HepG2 (cell line): ENCODE measurements around the gene ZSCAN23. TPM values are rescaled to one million over a fixed set of nuclear protein-coding genes. Genes with fewer than 3 reads are reported as not detected.

ENCODE experiments used
- ATAC-seq: fragments of 200-7000 bp; cut with Tn5 transposase; 3 replicates; pipeline ENCODE4 v1.9.1; 2020; ENCODE audit warnings: mild to moderate bottlenecking, moderate library complexity
- BruUV-seq: library from RNA; stranded (reverse); fragments of 400-500 nt; replicated peaks from 2 replicates; lab custom pipeline; 2021; lab: Mats Ljungman, UMichigan
- CTCF ChIA-PET: fragments of 300-600 bp; formaldehyde crosslinking; extraction: SDS; loops from one replicate; lab custom pipeline; 2021; ENCODE audit warnings: low total read pairs, inconsistent platforms, low intra/inter-chr PET ratio; lab: Yijun Ruan, JAX
- POLR2A ChIA-PET: fragments of 350-600 bp; sonication (Branson Sonifier 250); formaldehyde crosslinking; loops from one replicate; lab custom pipeline; 2020; ENCODE audit warnings: antibody characterized with exemption, inconsistent platforms; lab: Yijun Ruan, JAX
- DNase-seq: peaks from one replicate; pipeline ENCODE4 v3.0.0-alpha.2; 2015; ENCODE audit warnings: low spot score
- FAIRE-seq: peaks from 3 replicates; lab custom pipeline; 2011; peaks lifted over from hg19 to GRCh38; lab: Jason Lieb, UNC
- H2AFZ ChIP-seq: one replicate; pipeline ENCODE4 v1.6.1; 2011; ENCODE audit warnings: low read length, inconsistent platforms
- H3K27ac ChIP-seq: fragments of 300-600 bp; 3 replicates; pipeline ENCODE4 v1.8.0; 2011; ENCODE audit warnings: mixed run types, mild to moderate bottlenecking, mixed read lengths, low read length, inconsistent platforms; ENCODE audit not compliant: insufficient read depth; ENCODE audit errors: extremely low read length
- H3K27me3 ChIP-seq, 2 experiments: fragments of 200-600 bp in 1 of 2; 2 replicates in 1 of 2; 3 replicates in 1 of 2; pipeline versions ENCODE4 v1.6.0 to v1.8.0; 2011; ENCODE audit warnings: low read length in 2 of 2, mild to moderate bottlenecking in 2 of 2, moderate library complexity in 2 of 2, inconsistent platforms in 1 of 2; ENCODE audit not compliant: insufficient read depth in 2 of 2, control insufficient read depth in 1 of 2
- H3K36me3 ChIP-seq, 2 experiments: fragments of 200-600 bp in 1 of 2; replicated peaks in 1 of 2; 2 replicates in 1 of 2; 3 replicates in 1 of 2; pipeline versions ENCODE4 v1.5.1 to v1.8.0; 2011; ENCODE audit warnings: low read length in 2 of 2, inconsistent platforms in 1 of 2; ENCODE audit not compliant: insufficient read depth in 2 of 2, control insufficient read depth in 1 of 2
- H3K4me1 ChIP-seq: 2 replicates; pipeline ENCODE4 v1.5.1; 2012; ENCODE audit warnings: low read length, inconsistent platforms; ENCODE audit not compliant: insufficient read depth
- H3K4me2 ChIP-seq: 2 replicates; pipeline ENCODE4 v1.6.0; 2011; ENCODE audit warnings: low read depth, low read length, inconsistent platforms
- H3K4me3 ChIP-seq, 3 experiments: fragments of 200-600 bp in 1 of 3; sonication (generic), shearing (Covaris generic) in 1 of 3; replicated peaks in 1 of 3; 2 replicates each; pipeline ENCODE4 v1.5.1; 2011 to 2016; ENCODE audit warnings: low read length in 3 of 3, inconsistent platforms in 2 of 3, low read depth in 2 of 3, mild to moderate bottlenecking in 2 of 3, control low read depth in 1 of 3, mixed read lengths in 1 of 3; ENCODE audit not compliant: insufficient read depth in 1 of 3
- H3K79me2 ChIP-seq: one replicate; pipeline ENCODE4 v1.6.1; 2011; ENCODE audit warnings: low read length, inconsistent platforms; ENCODE audit not compliant: insufficient read depth
- H3K9ac ChIP-seq: 2 replicates; pipeline ENCODE4 v1.6.0; 2011; ENCODE audit warnings: mild to moderate bottlenecking, low read depth, low read length, inconsistent platforms; ENCODE audit not compliant: insufficient read depth
- H3K9me3 ChIP-seq: 2 replicates; pipeline ENCODE4 v1.5.1; 2012; ENCODE audit warnings: mild to moderate bottlenecking, low read length
- H4K20me1 ChIP-seq: 2 replicates; pipeline ENCODE4 v1.6.0; 2011; ENCODE audit warnings: inconsistent platforms, mild to moderate bottlenecking, low read length, moderate library complexity; ENCODE audit not compliant: insufficient read depth
- ATF1 ChIP-seq: IDR thresholded peaks from 2 replicates; pipeline ENCODE4 v1.6.1; 2016; ENCODE audit warnings: mild to moderate bottlenecking, control low read depth
- FOXA3 ChIP-seq: IDR thresholded peaks from 2 replicates; pipeline ENCODE4 v1.6.1; 2016; ENCODE audit warnings: missing genetic modification reagents, missing compliant biosample characterization
- FOXJ3 ChIP-seq: sonication (generic); formaldehyde crosslinking; IDR thresholded peaks from 2 replicates; pipeline ENCODE4 v1.4.0; 2020; ENCODE audit warnings: missing genetic modification reagents, mild to moderate bottlenecking, borderline replicate concordance
- GATAD2A ChIP-seq: IDR thresholded peaks from 2 replicates; pipeline ENCODE4 v1.6.1; 2016
- IRF2 ChIP-seq: IDR thresholded peaks from 2 replicates; pipeline ENCODE4 v1.6.1; 2018; ENCODE audit warnings: missing genetic modification reagents, missing compliant biosample characterization
- NCOA2 ChIP-seq: sonication (generic); formaldehyde crosslinking; IDR thresholded peaks from 2 replicates; pipeline ENCODE4 v1.8.0; 2022; ENCODE audit warnings: inconsistent platforms
- ONECUT2 ChIP-seq: sonication (generic); formaldehyde crosslinking; IDR thresholded peaks from 2 replicates; pipeline ENCODE4 v1.4.0; 2020; ENCODE audit warnings: missing genetic modification reagents
- SCMH1 ChIP-seq: sonication (generic); formaldehyde crosslinking; IDR thresholded peaks from 2 replicates; pipeline ENCODE4 v1.9.0; 2021; ENCODE audit warnings: missing genetic modification reagents, mild to moderate bottlenecking, borderline replicate concordance
- TP53 ChIP-seq: sonication (generic); formaldehyde crosslinking; conservative IDR thresholded peaks from 2 replicates; pipeline ENCODE4 v1.4.0; 2020; ENCODE audit warnings: missing genetic modification reagents
- ZMYM4 ChIP-seq: sonication (generic); formaldehyde crosslinking; IDR thresholded peaks from 2 replicates; pipeline ENCODE4 v1.8.1; 2023; ENCODE audit warnings: mild to moderate bottlenecking, missing genetic modification reagents
- ZNF12 ChIP-seq: sonication (generic); formaldehyde crosslinking; IDR thresholded peaks from 2 replicates; pipeline ENCODE4 v1.5.0; 2020; ENCODE audit warnings: missing genetic modification reagents
- ZNF484 ChIP-seq: sonication (generic); formaldehyde crosslinking; IDR thresholded peaks from 2 replicates; pipeline ENCODE4 v1.5.1; 2020; ENCODE audit warnings: mild to moderate bottlenecking, low read depth, missing genetic modification reagents, borderline replicate concordance
- ZNF562 ChIP-seq: sonication (generic); formaldehyde crosslinking; IDR thresholded peaks from 2 replicates; pipeline ENCODE4 v1.8.0; 2022; ENCODE audit warnings: missing genetic modification reagents, borderline replicate concordance
- ZNF569 ChIP-seq: sonication (generic); formaldehyde crosslinking; IDR thresholded peaks from 2 replicates; pipeline ENCODE4 v1.5.0; 2020; ENCODE audit warnings: mild to moderate bottlenecking, missing genetic modification reagents, moderate library complexity, borderline replicate concordance
- ZNF660 ChIP-seq: sonication (generic); formaldehyde crosslinking; IDR thresholded peaks from 2 replicates; pipeline ENCODE4 v1.5.1; 2020; ENCODE audit warnings: mild to moderate bottlenecking, low read depth, missing genetic modification reagents, borderline replicate concordance
- WGBS: methylation state at CpG from one replicate; pipeline ENCODE4 v1.1.6; 2017; ENCODE audit warnings: low lambda C conversion rate; 5-methylcytosine and 5-hydroxymethylcytosine counted together
- in situ Hi-C: cut with HindIII; loops from 2 replicates; pipeline ENCODE4 v1.10.0; 2017; ENCODE audit warnings: low pct_unique_long_range_greater_than_20kb; ENCODE audit not compliant: extremely low pct_ligation_motif_present
- intact Hi-C: fragments of 100-400 bp; cut with micrococcal nuclease; formaldehyde crosslinking; loops from one replicate; pipeline ENCODE4 v1.10.0; 2022; ENCODE audit not compliant: unreplicated experiment
- polyA plus RNA-seq, 8 experiments: library from polyadenylated mRNA; depleted of rRNA in 3 of 8; stranded (reverse) in 7 of 8; unstranded in 1 of 8; fragments of >200 nt; fragmentation: Illumina TruSeq in 4 of 8; extraction: Trizol in 4 of 8; gene quantifications; 2 replicates each; pipeline versions ENCODE4 v1.2.1 to v1.2.3, GENCODE V29; 2011 to 2016; ENCODE audit warnings: low read depth in 4 of 8, missing spikeins in 1 of 8, mixed read lengths in 1 of 8; ENCODE audit not compliant: insufficient read depth in 1 of 8
- total RNA-seq, 5 experiments: library from RNA; depleted of rRNA; stranded (reverse); fragments of >200 nt; fragmentation: Illumina TruSeq; extraction: Trizol; gene quantifications; 2 replicates each; pipeline ENCODE4 v1.2.3, GENCODE V29; 2016; ENCODE audit warnings: low read depth in 1 of 5
- TF ChIP-seq, protein P1 (sequence below): sonication (generic); formaldehyde crosslinking; IDR thresholded peaks from 2 replicates; pipeline ENCODE4 v1.4.0; 2020; ENCODE audit warnings: mild to moderate bottlenecking, missing genetic modification reagents, borderline replicate concordance
- TF ChIP-seq, protein P2 (sequence below): sonication (generic); formaldehyde crosslinking; IDR thresholded peaks from 2 replicates; pipeline ENCODE4 v1.5.0; 2020; ENCODE audit warnings: missing genetic modification reagents
- TF ChIP-seq, protein P3 (sequence below): IDR thresholded peaks from 2 replicates; pipeline ENCODE4 v1.4.0; 2020; ENCODE audit warnings: mild to moderate bottlenecking, missing genetic modification reagents

ZSCAN23 gene
- total and polyA plus RNA-seq, 2 of the 13 experiments (the other 11 are each of a cell fraction or from before 2014, with no cell fraction given), result 0.29 to 1.2 TPM

DNA sequence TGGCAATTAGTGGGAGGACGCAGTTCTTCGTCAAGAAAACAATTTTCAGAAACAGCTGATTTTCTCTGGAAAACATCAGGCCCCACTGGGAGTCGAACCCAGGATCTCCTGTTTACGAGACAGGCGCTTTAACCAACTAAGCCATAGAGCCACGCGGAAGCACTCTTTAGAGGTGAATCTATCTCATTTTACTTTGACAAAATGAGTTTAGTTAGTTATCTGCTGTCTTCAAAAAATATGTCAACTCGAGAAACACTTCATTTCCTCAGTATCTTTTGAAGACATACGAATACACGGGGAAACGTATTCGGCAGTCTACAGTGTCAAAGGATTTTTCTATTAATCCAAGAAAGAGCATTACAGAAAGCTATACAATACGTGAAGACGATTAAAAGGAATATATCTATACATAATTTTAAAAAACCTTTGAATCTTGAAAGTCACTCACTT, 45.6 kb upstream of the ZSCAN23 start:
- H3K9ac ChIP-seq, result no peak overlapping the region
- WGBS, result 2% methylated on average over 14 of the region's 14 CpGs
- ChIA-PET POLR2A (interaction anchor here (0.6 to 2.3 kb wide), 5 partner anchors 14 to 795 kb away, joined by 3 to 7 read pairs (median 3); partner anchors contain the start of gene ZSCAN31), CTCF (no interaction called here)
- no peak overlapping the region for H3K27ac ChIP-seq
- ATAC-seq, result peak; percentile 32
- peak overlapping the region; percentile 67 to 80 (median 75) for H3K4me3 ChIP-seq
- peak overlapping the region; percentile 89 for H3K4me2 ChIP-seq
- H3K4me1 ChIP-seq, result peaks cover 14% of the 10 kb centered on the region; the same call in 1 of the 2 replicates
- FAIRE-seq, result peak; percentile 56
- in situ Hi-C loops, result no loop called here
- intact Hi-C loops, result no loop called here
- H3K79me2 ChIP-seq, result no peaks in the 10 kb centered on the region
- H4K20me1 ChIP-seq, result no peaks in the 10 kb centered on the region
- H3K36me3 ChIP-seq, result no peaks in the 10 kb centered on the region
- H2AFZ ChIP-seq, result no peak overlapping the region
- peaks cover 0 to 5% of the 10 kb centered on the region in 2 experiments; a peak in 1 of 5 replicates for H3K27me3 ChIP-seq
- no peaks in the 10 kb centered on the region for H3K9me3 ChIP-seq
- DNase-seq, result peak; percentile 82
- no TSS peak for BruUV-seq
- peak; percentile 43; the same call in 1 of the 2 replicates for TF ChIP-seq NCOA2 (CRISPR knock-in tag)
- TF ChIP-seq, protein P1, sequence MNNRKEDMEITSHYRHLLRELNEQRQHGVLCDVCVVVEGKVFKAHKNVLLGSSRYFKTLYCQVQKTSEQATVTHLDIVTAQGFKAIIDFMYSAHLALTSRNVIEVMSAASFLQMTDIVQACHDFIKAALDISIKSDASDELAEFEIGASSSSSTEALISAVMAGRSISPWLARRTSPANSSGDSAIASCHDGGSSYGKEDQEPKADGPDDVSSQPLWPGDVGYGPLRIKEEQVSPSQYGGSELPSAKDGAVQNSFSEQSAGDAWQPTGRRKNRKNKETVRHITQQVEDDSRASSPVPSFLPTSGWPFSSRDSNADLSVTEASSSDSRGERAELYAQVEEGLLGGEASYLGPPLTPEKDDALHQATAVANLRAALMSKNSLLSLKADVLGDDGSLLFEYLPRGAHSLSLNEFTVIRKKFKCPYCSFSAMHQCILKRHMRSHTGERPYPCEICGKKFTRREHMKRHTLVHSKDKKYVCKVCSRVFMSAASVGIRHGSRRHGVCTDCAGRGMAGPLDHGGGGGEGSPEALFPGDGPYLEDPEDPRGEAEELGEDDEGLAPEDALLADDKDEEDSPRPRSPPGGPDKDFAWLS (CRISPR knock-in tag), result no peak
- TF ChIP-seq ZNF562, result no peak
- TF ChIP-seq GATAD2A (CRISPR knock-in tag), result peak; percentile 67
- TF ChIP-seq TP53 (CRISPR knock-in tag), result no peak
- TF ChIP-seq ATF1 (CRISPR knock-in tag), result peak; percentile 58
- TF ChIP-seq, protein P2, sequence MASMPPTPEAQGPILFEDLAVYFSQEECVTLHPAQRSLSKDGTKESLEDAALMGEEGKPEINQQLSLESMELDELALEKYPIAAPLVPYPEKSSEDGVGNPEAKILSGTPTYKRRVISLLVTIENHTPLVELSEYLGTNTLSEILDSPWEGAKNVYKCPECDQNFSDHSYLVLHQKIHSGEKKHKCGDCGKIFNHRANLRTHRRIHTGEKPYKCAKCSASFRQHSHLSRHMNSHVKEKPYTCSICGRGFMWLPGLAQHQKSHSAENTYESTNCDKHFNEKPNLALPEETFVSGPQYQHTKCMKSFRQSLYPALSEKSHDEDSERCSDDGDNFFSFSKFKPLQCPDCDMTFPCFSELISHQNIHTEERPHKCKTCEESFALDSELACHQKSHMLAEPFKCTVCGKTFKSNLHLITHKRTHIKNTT, result no peak
- TF ChIP-seq FOXA3, result peak; percentile 42; the same call in 1 of the 2 replicates
- TF ChIP-seq IRF2, result 0 out of 2 replicates have a peak, but pooled peaks have one; percentile 39
- TF ChIP-seq ZNF569 (CRISPR knock-in tag), result no peak
- TF ChIP-seq ZMYM4 (CRISPR knock-in tag), result no peak
- TF ChIP-seq, protein P3, sequence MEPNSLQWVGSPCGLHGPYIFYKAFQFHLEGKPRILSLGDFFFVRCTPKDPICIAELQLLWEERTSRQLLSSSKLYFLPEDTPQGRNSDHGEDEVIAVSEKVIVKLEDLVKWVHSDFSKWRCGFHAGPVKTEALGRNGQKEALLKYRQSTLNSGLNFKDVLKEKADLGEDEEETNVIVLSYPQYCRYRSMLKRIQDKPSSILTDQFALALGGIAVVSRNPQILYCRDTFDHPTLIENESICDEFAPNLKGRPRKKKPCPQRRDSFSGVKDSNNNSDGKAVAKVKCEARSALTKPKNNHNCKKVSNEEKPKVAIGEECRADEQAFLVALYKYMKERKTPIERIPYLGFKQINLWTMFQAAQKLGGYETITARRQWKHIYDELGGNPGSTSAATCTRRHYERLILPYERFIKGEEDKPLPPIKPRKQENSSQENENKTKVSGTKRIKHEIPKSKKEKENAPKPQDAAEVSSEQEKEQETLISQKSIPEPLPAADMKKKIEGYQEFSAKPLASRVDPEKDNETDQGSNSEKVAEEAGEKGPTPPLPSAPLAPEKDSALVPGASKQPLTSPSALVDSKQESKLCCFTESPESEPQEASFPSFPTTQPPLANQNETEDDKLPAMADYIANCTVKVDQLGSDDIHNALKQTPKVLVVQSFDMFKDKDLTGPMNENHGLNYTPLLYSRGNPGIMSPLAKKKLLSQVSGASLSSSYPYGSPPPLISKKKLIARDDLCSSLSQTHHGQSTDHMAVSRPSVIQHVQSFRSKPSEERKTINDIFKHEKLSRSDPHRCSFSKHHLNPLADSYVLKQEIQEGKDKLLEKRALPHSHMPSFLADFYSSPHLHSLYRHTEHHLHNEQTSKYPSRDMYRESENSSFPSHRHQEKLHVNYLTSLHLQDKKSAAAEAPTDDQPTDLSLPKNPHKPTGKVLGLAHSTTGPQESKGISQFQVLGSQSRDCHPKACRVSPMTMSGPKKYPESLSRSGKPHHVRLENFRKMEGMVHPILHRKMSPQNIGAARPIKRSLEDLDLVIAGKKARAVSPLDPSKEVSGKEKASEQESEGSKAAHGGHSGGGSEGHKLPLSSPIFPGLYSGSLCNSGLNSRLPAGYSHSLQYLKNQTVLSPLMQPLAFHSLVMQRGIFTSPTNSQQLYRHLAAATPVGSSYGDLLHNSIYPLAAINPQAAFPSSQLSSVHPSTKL (CRISPR knock-in tag), result peak; percentile 65
- TF ChIP-seq SCMH1 (CRISPR knock-in tag), result no peak
- no peak for TF ChIP-seq ZNF660 (CRISPR knock-in tag)
- TF ChIP-seq ZNF484 (CRISPR knock-in tag), result no peak
- no peak for TF ChIP-seq ONECUT2
- TF ChIP-seq ZNF12, result no peak
- peak; percentile 65; the same call in 1 of the 2 replicates for TF ChIP-seq FOXJ3 (CRISPR knock-in tag)
